Measurements from ENCODE around the gene SEC24C. TPM values are rescaled to one million over a fixed set of nuclear protein-coding genes. Genes with fewer than 3 reads are reported as not detected.
"Not testable (repeated sequence)": the region's sequence is repeated elsewhere in the genome, so short reads cannot be mapped to it uniquely, and the experiment has no call there.

Gene SEC24C
- total and polyA plus RNA-seq, 2 of the 13 experiments (the other 11 are each of a cell fraction or from before 2014, with no cell fraction given), result 63.1 to 66.4 TPM

GRCh38 chr10:73717556-73717955 is 26.6 kb upstream of the SEC24C start (continued):
- no peak for TF ChIP-seq ZBED4 (CRISPR knock-in tag; IDR thresholded peaks at IDR 0.05; ENCODE audit: borderline replicate concordance)
- TF ChIP-seq ZNF816 (CRISPR knock-in tag; IDR thresholded peaks at IDR 0.05; ENCODE audit: borderline replicate concordance), result no peak
- no peak for TF ChIP-seq ZNF333 (CRISPR knock-in tag; IDR thresholded peaks at IDR 0.05; ENCODE audit: borderline replicate concordance)
- TF ChIP-seq CENPBD1 (CRISPR knock-in tag; IDR thresholded peaks at IDR 0.05; ENCODE audit: borderline replicate concordance, low read depth), result no peak
- TF ChIP-seq, protein P1, sequence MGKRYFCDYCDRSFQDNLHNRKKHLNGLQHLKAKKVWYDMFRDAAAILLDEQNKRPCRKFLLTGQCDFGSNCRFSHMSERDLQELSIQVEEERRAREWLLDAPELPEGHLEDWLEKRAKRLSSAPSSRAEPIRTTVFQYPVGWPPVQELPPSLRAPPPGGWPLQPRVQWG (CRISPR knock-in tag; IDR thresholded peaks at IDR 0.05; ENCODE audit: borderline replicate concordance, low read depth), result no peak
- no peak for TF ChIP-seq PHF21A (CRISPR knock-in tag; IDR thresholded peaks at IDR 0.05)
- no peak for TF ChIP-seq ZNF773 (CRISPR knock-in tag; IDR thresholded peaks at IDR 0.05; ENCODE audit: borderline replicate concordance)
- TF ChIP-seq MTA1 (CRISPR knock-in tag; IDR thresholded peaks at IDR 0.05; ENCODE audit: borderline replicate concordance), result no peak
- no peak for TF ChIP-seq ZNF724P (CRISPR knock-in tag; IDR thresholded peaks at IDR 0.05; ENCODE audit: borderline replicate concordance)
- TF ChIP-seq ZNF138 (CRISPR knock-in tag; IDR thresholded peaks at IDR 0.05; ENCODE audit: low read depth), result no peak
- no peak for TF ChIP-seq GLI4 (CRISPR knock-in tag; IDR thresholded peaks at IDR 0.05; ENCODE audit: borderline replicate concordance)
- TF ChIP-seq RNF2 (conservative IDR thresholded peaks at IDR 0.05; ENCODE audit: low read depth), result no peak

- in situ Hi-C loops (cut with HindIII; ENCODE audit: extremely low pct_ligation_motif_present, low pct_unique_long_range_greater_than_20kb); H3K4me2 ChIP-seq (ENCODE audit: low read depth, low read length); H3K79me2 ChIP-seq (ENCODE audit: insufficient read depth, low read length); intact Hi-C loops (cut with micrococcal nuclease; ENCODE audit: unreplicated experiment); H3K4me3 ChIP-seq (replicated peaks in 1 of 3; ENCODE audit: insufficient read depth in 1 of 3, low read depth in 2 of 3, low read length in 3 of 3); POLR2A ChIA-PET; BruUV-seq (replicated peaks); CTCF ChIA-PET (ENCODE audit: low intra/inter-chr PET ratio, low total read pairs); H3K4me1 ChIP-seq (ENCODE audit: insufficient read depth, low read length); H3K9ac ChIP-seq (ENCODE audit: insufficient read depth, low read depth, low read length); DNase-seq (ENCODE audit: low spot score); FAIRE-seq; H3K9me3 ChIP-seq (ENCODE audit: low read length); H3K27ac ChIP-seq (ENCODE audit: extremely low read length, insufficient read depth, low read length); H3K27me3 ChIP-seq (ENCODE audit: control insufficient read depth in 1 of 2, insufficient read depth in 2 of 2, low read length in 2 of 2); ATAC-seq; H2AFZ ChIP-seq (ENCODE audit: low read length); H4K20me1 ChIP-seq (ENCODE audit: insufficient read depth, low read length): not testable (repeated sequence)
- WGBS (ENCODE audit: low lambda C conversion rate), result 97% methylated on average over 4 of the region's 4 CpGs
- H3K36me3 ChIP-seq (replicated peaks in 1 of 2; ENCODE audit: control insufficient read depth in 1 of 2, insufficient read depth in 2 of 2, low read length in 2 of 2), result peaks cover 8 to 55% of the 10 kb centered on the region in 2 experiments; a peak in 4 of 5 replicates
These were observed 23.6 kb upstream of the SEC24C start for GRCh38 chr10:73720561-73720960.

Data from HepG2 (cell line).